Muscle of leg (tissue), 11 donors: ENCODE measurements around the gene PKHD1. TPM values are rescaled to one million over a fixed set of nuclear protein-coding genes. Genes with fewer than 3 reads are reported as not detected.

Experiments
- DNase-seq: peaks from one replicate; pipeline ENCODE4 v3.0.0; 2013
- H3K27ac ChIP-seq: one replicate; pipeline ENCODE4 v1.5.1; 2013; ENCODE audit warnings: mild to moderate bottlenecking, low read length, control low read depth
- H3K27me3 ChIP-seq: one replicate; pipeline ENCODE4 v1.6.1; 2013; ENCODE audit warnings: low read length; ENCODE audit not compliant: control insufficient read depth, insufficient read depth
- H3K36me3 ChIP-seq: one replicate; pipeline ENCODE4 v1.6.1; 2013; ENCODE audit warnings: low read length; ENCODE audit not compliant: control insufficient read depth, insufficient read depth
- H3K4me1 ChIP-seq: one replicate; pipeline ENCODE4 v1.6.1; 2013; ENCODE audit warnings: low read length; ENCODE audit not compliant: control insufficient read depth, insufficient read depth
- H3K4me3 ChIP-seq: one replicate; pipeline ENCODE4 v1.5.1; 2013; ENCODE audit warnings: low read length, control low read depth
- H3K9me3 ChIP-seq: replicated peaks from 2 replicates; pipeline ENCODE4 v1.6.1; 2013; ENCODE audit warnings: low read depth, low read length; ENCODE audit not compliant: control insufficient read depth
- WGBS: methylation state at CpG from one replicate; pipeline ENCODE4 v1.1.5; 2013; ENCODE audit warnings: missing lambda C conversion rate; ENCODE audit not compliant: insufficient coverage; 5-methylcytosine and 5-hydroxymethylcytosine counted together
- polyA plus RNA-seq, 8 donors: library from polyadenylated mRNA; unstranded; fragments of 120-200 nt; gene quantifications; one replicate each; pipeline versions ENCODE4 v1.2.1 to v1.2.3, GENCODE V29; 2013; ENCODE audit warnings: inconsistent platforms in 1 of 8, low replicate concordance in 1 of 8; ENCODE audit not compliant: insufficient read length in 8 of 8, insufficient read depth in 1 of 8
- total RNA-seq: library from RNA; stranded (reverse); fragments of 120-200 nt; gene quantifications from one replicate; pipeline ENCODE4 v1.2.4, GENCODE V29; 2013

The PKHD1 gene
- total and polyA plus RNA-seq, 9 donors = 2.5 to 11.1 (median 3.6) TPM

DNA sequence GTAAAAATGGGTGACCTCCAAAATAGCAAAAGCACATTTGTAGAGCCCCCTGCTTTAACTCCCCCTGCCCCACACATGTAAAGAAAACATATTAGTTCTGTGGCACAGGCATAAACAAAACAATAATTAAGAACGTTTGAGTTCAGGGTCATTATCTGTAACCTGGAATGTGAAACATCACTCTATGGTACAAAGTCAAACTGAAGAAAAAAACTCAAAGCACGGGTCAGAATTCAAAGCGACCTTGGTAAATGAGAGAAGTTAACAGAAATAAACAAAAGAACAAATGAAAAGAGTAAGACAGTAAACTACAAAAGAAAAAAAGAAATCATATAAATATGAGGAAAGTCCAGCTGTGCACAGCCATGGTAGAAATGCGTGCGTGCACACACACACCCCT is 67.5 kb downstream of the PKHD1 start:
- no CpG with 5 or more reads among the region's 5 CpGs for WGBS
- no peak for DNase-seq
- no peaks in the 10 kb centered on the region for H3K27me3 ChIP-seq
- H3K27ac ChIP-seq = no peak overlapping the region
- no peaks in the 10 kb centered on the region for H3K36me3 ChIP-seq
- H3K9me3 ChIP-seq = no peaks in the 10 kb centered on the region
- H3K4me1 ChIP-seq = no peaks in the 10 kb centered on the region
- no peak overlapping the region for H3K4me3 ChIP-seq

DNA sequence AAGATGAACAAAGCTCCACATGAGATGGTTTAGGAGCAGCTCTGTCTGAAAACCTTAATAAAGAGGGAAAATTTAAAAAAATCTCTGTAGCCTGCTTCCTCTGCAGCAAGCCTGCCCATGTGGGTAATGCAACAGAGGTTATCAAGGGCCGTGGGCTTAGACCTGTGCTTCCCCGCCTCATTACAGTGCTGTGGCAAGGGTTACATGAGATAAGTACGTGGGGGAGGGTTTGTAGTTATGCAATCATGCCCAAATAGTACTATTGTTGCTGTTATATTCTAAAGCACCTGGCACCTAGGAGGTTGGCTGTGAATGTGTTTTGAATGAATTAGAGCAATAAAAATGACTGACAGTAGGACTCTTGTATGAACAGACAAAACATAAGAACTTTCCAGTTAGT is 68.3 kb downstream of the PKHD1 start:
- Histone ChIP-seq H3K27me3 (no peaks in the 10 kb centered on the region), H3K9me3 (no peaks in the 10 kb centered on the region), H3K27ac (no peak overlapping the region), H3K4me3 (no peak overlapping the region), H3K36me3 (no peaks in the 10 kb centered on the region), H3K4me1 (no peaks in the 10 kb centered on the region)
- DNase-seq = no peak
- WGBS = no CpG with 5 or more reads among the region's 3 CpGs

DNA sequence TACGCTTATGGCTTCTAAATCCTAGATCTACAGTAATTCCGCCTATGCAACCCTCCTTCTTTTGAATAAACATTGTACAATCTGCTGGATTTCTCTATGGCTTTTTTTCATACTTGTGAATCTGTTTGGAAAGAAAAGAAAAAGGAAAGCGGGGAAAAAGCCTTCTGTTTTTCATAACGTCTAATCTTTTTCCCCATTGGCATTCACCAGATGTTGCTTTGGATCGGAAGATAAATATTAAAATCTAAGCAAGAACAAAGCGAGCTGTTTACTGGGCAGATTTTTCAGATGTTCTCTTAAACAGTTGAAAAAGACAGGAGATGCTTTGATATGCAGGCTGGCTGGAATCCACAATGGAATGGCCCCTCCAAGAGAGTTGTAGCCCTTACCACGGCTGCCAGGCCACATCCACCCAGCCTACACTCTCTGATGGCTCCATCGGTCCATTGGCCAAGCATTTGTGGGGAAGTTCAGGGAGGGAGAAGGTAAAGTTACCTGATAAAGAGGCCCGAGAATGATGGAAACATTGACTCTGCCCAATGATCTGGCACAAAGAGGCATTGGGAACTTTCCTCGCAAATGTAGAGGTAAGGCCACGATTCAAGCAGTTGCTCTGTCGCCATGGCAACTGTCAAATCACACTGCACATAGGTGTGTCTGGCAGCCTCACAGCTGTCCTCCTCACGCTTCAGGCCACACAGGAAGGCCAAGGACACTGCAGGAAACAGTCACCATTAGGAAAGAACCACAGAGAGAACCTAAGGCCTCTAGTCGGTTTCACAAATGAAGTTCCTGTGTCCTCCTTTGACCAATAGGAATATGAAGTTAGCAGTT is 70.3 kb downstream of the PKHD1 start:
- no peak overlapping the region for H3K4me3 ChIP-seq
- H3K27ac ChIP-seq = no peak overlapping the region
- 57% methylated on average over 5 of the region's 14 CpGs for WGBS
- H3K36me3 ChIP-seq = no peaks in the 10 kb centered on the region
- no peaks in the 10 kb centered on the region for H3K4me1 ChIP-seq
- no peaks in the 10 kb centered on the region for H3K9me3 ChIP-seq
- H3K27me3 ChIP-seq = no peaks in the 10 kb centered on the region
- DNase-seq = peak; percentile 10

DNA sequence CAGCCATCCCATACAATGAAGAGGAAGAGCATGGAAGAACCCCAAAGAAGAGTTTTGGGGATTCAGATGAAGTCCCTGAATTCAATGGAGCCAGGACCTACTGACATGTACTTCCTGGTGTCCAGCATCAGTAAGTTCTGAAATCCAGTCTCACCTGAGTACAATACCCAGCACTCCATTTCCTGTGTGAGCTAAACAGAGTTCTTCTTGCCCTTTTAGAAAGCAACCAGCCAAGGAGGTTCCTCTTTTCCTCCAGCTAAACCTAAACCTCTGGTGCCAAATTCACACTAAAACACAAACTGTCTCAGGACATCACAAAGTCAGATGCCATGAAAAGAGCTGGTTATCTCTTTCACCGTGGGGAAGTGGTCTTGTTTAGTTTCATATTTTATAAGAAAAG is 71.5 kb downstream of the PKHD1 start:
- Histone ChIP-seq H3K36me3 (no peaks in the 10 kb centered on the region), H3K9me3 (no peaks in the 10 kb centered on the region), H3K27me3 (no peaks in the 10 kb centered on the region), H3K27ac (no peak overlapping the region), H3K4me1 (no peaks in the 10 kb centered on the region), H3K4me3 (no peak overlapping the region)
- DNase-seq = no peak
- no CpG with 5 or more reads among the region's 1 CpG for WGBS

DNA sequence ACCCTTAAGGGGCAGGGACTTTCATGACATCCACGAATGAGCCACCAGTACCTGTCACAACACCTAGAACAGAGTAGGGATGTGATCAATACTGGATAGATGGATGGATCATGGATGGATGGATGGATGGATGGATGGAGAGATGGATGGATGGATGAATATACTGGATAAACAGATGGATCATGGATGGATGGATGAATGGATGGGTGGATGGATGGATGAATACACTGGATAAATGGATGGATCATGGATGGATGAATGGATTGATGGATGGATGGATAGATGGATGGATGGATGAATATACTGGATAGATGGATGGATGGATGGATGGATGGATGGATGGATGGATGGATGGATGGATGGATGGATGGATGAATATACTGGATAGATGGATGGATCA is 73.0 kb downstream of the PKHD1 start:
- WGBS = no CpG with 5 or more reads among the region's 1 CpG
- H3K4me1 ChIP-seq = no peaks in the 10 kb centered on the region
- no peaks in the 10 kb centered on the region for H3K9me3 ChIP-seq
- H3K36me3 ChIP-seq = no peaks in the 10 kb centered on the region
- no peak overlapping the region for H3K27ac ChIP-seq
- H3K4me3 ChIP-seq = no peak overlapping the region
- DNase-seq = no peak
- H3K27me3 ChIP-seq = no peaks in the 10 kb centered on the region

DNA sequence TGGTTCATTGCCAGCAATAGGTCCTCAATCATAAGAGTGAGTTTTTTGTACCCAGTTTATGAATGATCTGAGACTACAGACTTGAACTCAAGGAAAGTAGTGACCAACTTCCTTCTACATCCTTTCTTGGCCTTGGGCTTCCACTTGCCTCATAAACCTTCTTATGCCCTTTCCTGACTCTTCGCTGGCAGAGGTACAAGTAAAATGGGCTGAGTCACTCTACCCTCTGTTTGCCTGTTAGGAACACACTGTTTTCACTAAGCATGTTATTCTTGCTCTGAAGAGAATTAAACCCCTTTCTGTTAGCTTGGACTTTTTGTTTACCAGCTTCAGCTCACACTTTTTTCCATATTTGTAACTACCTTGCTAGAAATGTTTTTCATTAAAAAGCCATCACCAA is 74.4 kb downstream of the PKHD1 start:
- Histone ChIP-seq H3K36me3 (no peaks in the 10 kb centered on the region), H3K9me3 (no peaks in the 10 kb centered on the region), H3K4me3 (no peak overlapping the region), H3K27me3 (no peaks in the 10 kb centered on the region), H3K27ac (no peak overlapping the region), H3K4me1 (no peaks in the 10 kb centered on the region)
- no peak for DNase-seq
- WGBS = 100% methylated on average over 1 of the region's 1 CpG

DNA sequence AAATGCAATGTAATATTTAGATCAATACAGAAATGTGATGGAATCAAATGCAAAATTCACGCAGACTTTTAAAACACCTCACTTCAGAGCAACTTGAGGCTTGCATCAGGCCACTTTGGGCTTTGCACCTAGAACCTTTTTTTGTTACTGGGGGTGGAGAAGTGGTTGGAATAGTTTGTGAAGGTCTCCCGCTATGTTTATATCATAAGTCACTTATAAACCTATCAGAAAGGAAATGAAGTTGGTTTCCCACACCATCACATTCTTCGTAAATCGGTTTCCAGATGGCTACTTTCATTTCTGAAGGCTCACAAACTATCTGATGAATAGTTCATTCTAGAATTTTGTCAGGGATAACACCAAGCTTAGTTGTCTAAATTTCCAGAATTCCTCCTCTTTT is 74.8 kb downstream of the PKHD1 start:
- Histone ChIP-seq H3K36me3 (no peaks in the 10 kb centered on the region), H3K9me3 (no peaks in the 10 kb centered on the region), H3K27ac (no peak overlapping the region), H3K4me3 (no peak overlapping the region), H3K27me3 (no peaks in the 10 kb centered on the region), H3K4me1 (no peaks in the 10 kb centered on the region)
- DNase-seq = no peak
- WGBS = no CpG with 5 or more reads among the region's 4 CpGs

DNA sequence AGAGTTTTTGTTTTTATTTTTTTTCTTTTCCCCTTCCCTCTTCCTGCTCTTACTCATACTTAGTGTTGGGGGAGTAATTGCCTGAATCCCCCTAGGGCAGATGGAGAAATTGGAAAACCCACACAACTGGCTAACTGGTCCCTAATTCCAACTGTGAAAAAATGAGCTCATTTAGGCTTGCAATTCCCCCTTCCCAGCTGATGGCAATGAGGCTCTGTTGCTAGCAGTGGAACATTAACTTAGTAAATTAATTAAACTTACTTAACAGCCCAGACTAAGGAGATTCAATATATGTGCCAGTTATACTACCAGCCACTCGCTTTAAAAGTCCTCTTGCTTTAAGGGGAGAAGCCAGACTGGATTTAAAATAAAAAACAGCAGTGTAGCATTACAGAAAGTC is 76.6 kb downstream of the PKHD1 start:
- Histone ChIP-seq H3K27me3 (no peaks in the 10 kb centered on the region), H3K9me3 (no peaks in the 10 kb centered on the region), H3K36me3 (no peaks in the 10 kb centered on the region), H3K4me3 (no peak overlapping the region), H3K27ac (no peak overlapping the region), H3K4me1 (no peaks in the 10 kb centered on the region)
- WGBS = 83% methylated on average over 1 of the region's 1 CpG
- DNase-seq = no peak

DNA sequence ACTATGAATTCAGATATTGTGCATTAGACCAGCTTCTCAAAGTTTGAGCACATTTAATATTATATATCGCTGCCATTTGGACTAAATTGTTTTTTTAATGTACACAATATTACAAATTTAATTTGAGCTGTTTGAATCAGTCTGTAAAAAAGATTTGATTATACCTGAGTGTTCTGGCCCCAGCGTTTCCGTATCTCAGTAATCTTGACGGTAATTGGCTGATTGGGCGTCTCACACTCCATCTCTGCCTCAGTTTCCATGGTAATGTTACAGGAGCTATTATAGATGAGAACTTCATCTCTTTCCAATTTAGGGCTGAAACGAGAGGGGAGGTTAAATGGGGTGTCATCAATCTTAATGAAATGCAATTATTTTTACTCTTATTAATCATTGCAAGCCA is 77.3 kb downstream of the PKHD1 start:
- whole genome bisulfite sequencing = no CpG with 5 or more reads among the region's 6 CpGs
- H3K27me3 ChIP-seq = no peaks in the 10 kb centered on the region
- H3K36me3 ChIP-seq = no peaks in the 10 kb centered on the region
- no peak overlapping the region for H3K27ac ChIP-seq
- H3K4me1 ChIP-seq = no peaks in the 10 kb centered on the region
- H3K9me3 ChIP-seq = no peaks in the 10 kb centered on the region
- DNase-seq = no peak
- H3K4me3 ChIP-seq = no peak overlapping the region

DNA sequence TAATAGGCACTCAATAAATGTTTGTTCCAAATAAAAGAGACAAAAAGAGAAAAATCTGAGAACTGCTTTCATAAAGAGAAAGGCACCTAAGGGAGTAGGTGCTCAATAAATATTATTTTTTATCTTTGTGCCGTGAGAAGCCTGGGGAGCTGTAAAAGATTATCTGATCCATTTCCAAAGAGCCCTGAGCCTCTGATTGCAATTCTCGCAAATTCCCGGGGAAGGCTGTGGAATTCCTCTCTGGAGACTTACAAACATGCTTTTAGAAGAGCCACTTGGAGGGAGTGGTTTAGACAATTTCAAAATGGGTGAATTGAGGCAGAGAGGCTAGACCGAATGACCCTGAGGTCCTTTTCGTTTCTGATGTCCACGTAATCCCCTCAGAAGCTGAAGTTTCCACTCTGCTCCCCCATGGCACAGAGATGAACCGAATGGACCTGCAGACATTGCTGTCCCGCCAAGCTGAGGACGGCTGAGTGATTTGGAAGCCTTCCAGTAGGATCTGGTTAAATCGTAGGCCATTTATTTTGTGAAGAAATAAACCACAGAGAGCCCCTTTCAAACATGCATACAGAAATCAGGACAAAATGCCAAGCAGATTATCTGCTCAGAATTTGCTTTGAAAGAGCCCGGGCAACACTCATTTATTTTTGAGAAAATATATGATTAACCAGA is 77.8 kb downstream of the PKHD1 start:
- no peak overlapping the region for H3K27ac ChIP-seq
- WGBS = 45% methylated on average over 4 of the region's 11 CpGs

More for the DNA sequence above, 77.8 kb downstream of the PKHD1 start:
- no peak overlapping the region for H3K4me3 ChIP-seq
- H3K9me3 ChIP-seq = no peaks in the 10 kb centered on the region
- H3K4me1 ChIP-seq = no peaks in the 10 kb centered on the region
- DNase-seq = peak; percentile 10
- no peaks in the 10 kb centered on the region for H3K36me3 ChIP-seq
- H3K27me3 ChIP-seq = no peaks in the 10 kb centered on the region
